Ishikawa (cell line): ENCODE measurements around the gene RAET1E.

Experiments
- CEBPB ChIP-seq: IDR thresholded peaks from 2 replicates; pipeline ENCODE4 v1.6.1; 2012
- CREB1 ChIP-seq: IDR thresholded peaks from 2 replicates; pipeline ENCODE4 v1.6.1; 2012; ENCODE audit warnings: low read depth
- EGR1 ChIP-seq: IDR thresholded peaks from 2 replicates; pipeline ENCODE4 v1.6.1; 2012
- EP300 ChIP-seq: IDR thresholded peaks from 2 replicates; pipeline ENCODE4 v1.6.1; 2012; ENCODE audit warnings: borderline replicate concordance
- FOXM1 ChIP-seq: IDR thresholded peaks from 2 replicates; pipeline ENCODE4 v1.6.1; 2012; ENCODE audit warnings: low read depth, borderline replicate concordance
- MAX ChIP-seq: IDR thresholded peaks from 2 replicates; pipeline ENCODE4 v1.6.1; 2012
- NFIC ChIP-seq: IDR thresholded peaks from 2 replicates; pipeline ENCODE4 v1.6.1; 2012
- RAD21 ChIP-seq: IDR thresholded peaks from 2 replicates; pipeline ENCODE4 v1.6.1; 2012; ENCODE audit warnings: low read depth
- REST ChIP-seq: IDR thresholded peaks from 2 replicates; pipeline ENCODE4 v1.6.1; 2012; ENCODE audit warnings: low read depth, mild to moderate bottlenecking
- TAF1 ChIP-seq: IDR thresholded peaks from 2 replicates; pipeline ENCODE4 v1.6.1; 2012; ENCODE audit warnings: low read depth, mild to moderate bottlenecking
- TCF12 ChIP-seq: IDR thresholded peaks from 2 replicates; pipeline ENCODE4 v1.6.1; 2012; ENCODE audit warnings: low read depth
- TEAD4 ChIP-seq: IDR thresholded peaks from 2 replicates; pipeline ENCODE4 v1.6.1; 2012
- USF1 ChIP-seq: IDR thresholded peaks from 2 replicates; pipeline ENCODE4 v1.6.1; 2012
- YY1 ChIP-seq: IDR thresholded peaks from 2 replicates; pipeline ENCODE4 v1.6.1; 2012; ENCODE audit warnings: low read depth
- ZBTB7A ChIP-seq: IDR thresholded peaks from 2 replicates; pipeline ENCODE4 v1.6.1; 2012; ENCODE audit warnings: low read depth

Gene RAET1E

GRCh38 chr6:149895048-149895590 is 2.8 kb downstream of the RAET1E start:
- TF ChIP-seq TAF1 (no peak), EP300 (no peak), MAX (no peak)

- no peak for TF ChIP-seq EGR1
- TF ChIP-seq YY1, result no peak
- no peak for TF ChIP-seq CREB1
- TF ChIP-seq EP300, result no peak
- no peak for TF ChIP-seq FOXM1
- no peak for TF ChIP-seq REST
- no peak for TF ChIP-seq TCF12
- TF ChIP-seq MAX, result no peak
- no peak for TF ChIP-seq NFIC
- no peak for TF ChIP-seq USF1
- TF ChIP-seq ZBTB7A, result no peak
- TF ChIP-seq RAD21, result no peak
- no peak for TF ChIP-seq TAF1
- no peak for TF ChIP-seq TEAD4
- TF ChIP-seq CEBPB, result no peak
Observed at GRCh38 chr6:149891259-149891658, 6.7 kb downstream of the RAET1E start.

GRCh38 chr6:149890629-149891045 is 7.3 kb downstream of the RAET1E start:
- TF ChIP-seq TAF1 (no peak), USF1 (no peak), EGR1 (peak; percentile 78)

GRCh38 chr6:149889326-149889725 is 8.6 kb downstream of the RAET1E start:
- TF ChIP-seq CREB1 (no peak), TCF12 (no peak), FOXM1 (no peak), REST (no peak), CEBPB (no peak), USF1 (no peak)

GRCh38 chr6:149888659-149889058 is 9.3 kb downstream of the RAET1E start:
- no peak for TF ChIP-seq CEBPB
- TF ChIP-seq EGR1, result no peak

GRCh38 chr6:149888093-149888492 is 9.8 kb downstream of the RAET1E start:
- TF ChIP-seq CEBPB (no peak), MAX (no peak), TEAD4 (no peak), EGR1 (no peak), TAF1 (no peak), NFIC (no peak)

- TF ChIP-seq TCF12 (no peak), USF1 (no peak), NFIC (no peak)
Observed at GRCh38 chr6:149887343-149887742, 10.6 kb downstream of the RAET1E start.
